ENCODE results near the gene CELF2. TPM values are rescaled to one million over a fixed set of nuclear protein-coding genes. Genes with fewer than 3 reads are reported as not detected.

The CELF2 gene
- total RNA-seq, 1 experiment from 2014 or later = 28.7 TPM

- Histone ChIP-seq H3K56ac (ENCODE audit: insufficient read length, low read depth, low read length) (no peak overlapping the region), H4K5ac (ENCODE audit: insufficient read length, low read depth, low read length) (no peak overlapping the region), H2AFZ (ENCODE audit: low read length) (no peak overlapping the region), H2BK20ac (ENCODE audit: low read depth, low read length, poor library complexity, severe bottlenecking) (no peak overlapping the region), H3K79me2 (ENCODE audit: insufficient read depth, low read length) (no peaks in the 10 kb centered on the region), H3T11ph (ENCODE audit: low read length) (no peak overlapping the region), H2BK120ac (ENCODE audit: low read depth, low read length, poor library complexity, severe bottlenecking) (no peak overlapping the region), H4K20me1 (ENCODE audit: control insufficient read depth, insufficient read depth, insufficient read length) (no peaks in the 10 kb centered on the region), H3K18ac (ENCODE audit: insufficient read length, low read depth, low read length) (no peak overlapping the region), H3K27ac (ENCODE audit: insufficient read length, low read depth, low read length) (no peak overlapping the region), H4K8ac (replicated peaks; ENCODE audit: insufficient read length, low read depth, low read length) (no peak overlapping the region), H3K4ac (ENCODE audit: low read depth, low read length) (no peak overlapping the region), H3K27me3 (ENCODE audit: insufficient read depth, low read length) (no peaks in the 10 kb centered on the region), H3K23ac (ENCODE audit: insufficient read length, low read depth, low read length) (no peak overlapping the region), H3K4me1 (ENCODE audit: insufficient read depth, low read length) (no peaks in the 10 kb centered on the region), H3K79me1 (ENCODE audit: insufficient read depth, low read depth, low read length, poor library complexity, severe bottlenecking) (no peaks in the 10 kb centered on the region), H2AK5ac (ENCODE audit: insufficient read length, low read length) (no peak overlapping the region), H2BK5ac (ENCODE audit: insufficient read length, low read length) (no peak overlapping the region), H3K9ac (ENCODE audit: extremely low read depth, insufficient read length, low read length) (no peak overlapping the region), H3K23me2 (ENCODE audit: insufficient read length, low read depth, low read length, poor library complexity, severe bottlenecking) (no peaks in the 10 kb centered on the region), H3K14ac (ENCODE audit: insufficient read depth, low read length) (no peak overlapping the region), H2BK12ac (ENCODE audit: insufficient read length, low read depth, low read length) (no peak overlapping the region), H3K9me3 (ENCODE audit: control insufficient read depth, low read depth, low read length) (no peaks in the 10 kb centered on the region), H2BK15ac (ENCODE audit: low read depth, low read length) (no peak overlapping the region), H4K91ac (ENCODE audit: insufficient read length, low read depth, low read length) (no peak overlapping the region), H3K4me2 (ENCODE audit: insufficient read depth, insufficient read length, low read length) (no peak overlapping the region)
- H3K9me3 Mint-ChIP-seq = peaks cover 31 to 32% of the 10 kb centered on the region in 2 experiments
- H3K27ac Mint-ChIP-seq = no peak overlapping the region
- no peaks in the 10 kb centered on the region for H3K27me3 Mint-ChIP-seq (ENCODE audit: low read depth)
- peaks cover 3 to 7% of the 10 kb centered on the region in 2 experiments for H3K4me1 Mint-ChIP-seq
- no peak for TF ChIP-seq CTCF (conservative IDR thresholded peaks at IDR 0.05)
- no CpG with 5 or more reads among the region's 6 CpGs for WGBS (ENCODE audit: extremely low coverage, insufficient read length, low lambda C conversion rate)
- peaks cover 31 to 67% (median 49%) of the 10 kb centered on the region in 3 experiments for H3K36me3 Mint-ChIP-seq (ENCODE audit: insufficient read depth in 1 of 3, low read depth in 3 of 3)
- no peak overlapping the region for H3K4me3 Mint-ChIP-seq
- no peak for DNase-seq
Measured at GRCh38 chr10:11307004-11307403, 289.3 kb downstream of the CELF2 start.
